ENCODE data around the gene GNGT1.

The GNGT1 gene

GRCh38 chr7:93906267-93906666 is at the start of gene GNGT1:
TSS of gene GNGT1 (plus strand) at chr7:93906567. CDS start at chr7:93906747, 180 bp downstream.
- no peak for DNase-seq (ENCODE audit: low read depth in 2 of 2)

- no peak for DNase-seq (ENCODE audit: low read depth in 2 of 2)
Observed at GRCh38 chr7:93858857-93859256, 47.5 kb upstream of the GNGT1 start.

GRCh38 chr7:93860261-93860660 is 46.1 kb upstream of the GNGT1 start:
- no peak for DNase-seq (ENCODE audit: low read depth in 2 of 2)

GRCh38 chr7:93861325-93861949 is 44.9 kb upstream of the GNGT1 start:
- no peak for DNase-seq (ENCODE audit: low read depth in 2 of 2)

DNA sequence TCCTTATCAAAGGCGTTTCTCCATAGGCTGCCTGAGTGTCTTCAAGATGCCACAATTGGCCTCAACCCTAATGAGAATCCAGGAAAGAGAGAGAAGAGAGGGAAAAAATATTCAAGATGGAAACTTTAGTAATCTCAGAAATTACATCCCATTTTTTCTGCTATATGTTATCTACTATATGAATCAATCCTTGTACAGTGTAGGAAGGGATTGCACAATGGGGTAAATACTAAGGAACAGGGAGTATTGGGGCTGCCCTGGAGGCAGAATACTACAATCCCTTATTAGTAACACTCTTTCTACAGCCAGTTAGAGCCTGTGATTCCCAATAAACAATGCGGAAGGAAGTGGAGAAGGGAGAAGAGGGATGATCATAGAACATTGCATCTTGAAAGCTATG is 43.7 kb upstream of the GNGT1 start:
- DNase-seq (ENCODE audit: low read depth in 2 of 2) = no peak

- no peak for DNase-seq (ENCODE audit: low read depth in 2 of 2)
Observed at GRCh38 chr7:93866886-93867285, 39.5 kb upstream of the GNGT1 start.

GRCh38 chr7:93873998-93874574 is 32.3 kb upstream of the GNGT1 start:
- DNase-seq (ENCODE audit: low read depth in 2 of 2) = no peak

DNA sequence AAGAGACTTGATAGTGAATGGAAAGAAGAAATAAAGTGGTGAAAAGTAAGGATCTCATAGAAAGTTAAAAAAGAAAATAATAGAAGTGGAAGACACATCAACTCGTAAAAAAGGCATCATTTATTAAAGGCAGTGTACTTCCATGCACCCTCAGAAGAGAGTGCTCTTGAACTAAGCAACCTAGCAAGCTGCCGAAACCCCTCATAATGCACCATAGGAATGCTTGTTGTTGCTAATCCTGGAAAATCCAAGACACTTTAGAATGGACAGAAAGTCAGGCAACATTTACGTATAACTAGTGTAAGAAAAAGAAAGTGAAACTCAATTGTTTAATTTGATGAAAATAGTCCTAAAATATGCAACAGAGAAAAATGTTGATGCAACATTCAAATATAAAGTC is 28.6 kb upstream of the GNGT1 start:
- no peak for DNase-seq (ENCODE audit: low read depth in 2 of 2)

- no peak for DNase-seq (ENCODE audit: low read depth in 2 of 2)
Observed at GRCh38 chr7:93879356-93879755, 27.0 kb upstream of the GNGT1 start.

DNA sequence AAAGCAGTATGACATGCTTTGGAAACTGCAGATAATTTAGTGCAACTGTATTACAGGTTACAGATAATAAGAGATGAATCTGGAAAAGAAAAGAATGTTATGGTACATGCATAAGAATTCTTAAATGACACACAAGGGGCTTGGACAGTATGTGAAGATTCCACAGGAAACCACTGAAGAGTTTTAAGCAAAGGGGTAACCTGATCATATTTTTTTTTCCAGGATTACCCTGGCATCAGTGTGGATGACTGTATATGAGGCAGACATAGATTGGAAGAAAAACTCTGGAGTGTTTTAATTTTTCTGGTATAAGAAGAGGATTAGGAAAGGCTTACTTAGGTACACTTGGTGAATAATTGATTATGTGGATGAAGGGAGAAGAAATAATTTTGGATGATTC is 23.9 kb upstream of the GNGT1 start:
- no peak for DNase-seq (ENCODE audit: low read depth in 2 of 2)

- no peak for DNase-seq (ENCODE audit: low read depth in 2 of 2)
Observed at GRCh38 chr7:93883078-93883916, 23.1 kb upstream of the GNGT1 start.

- no peak for DNase-seq (ENCODE audit: low read depth in 2 of 2)
Observed at GRCh38 chr7:93883917-93884345, 22.4 kb upstream of the GNGT1 start.

GRCh38 chr7:93884541-93884940 is 21.8 kb upstream of the GNGT1 start:
- DNase-seq (ENCODE audit: low read depth in 2 of 2) = no peak

DNA sequence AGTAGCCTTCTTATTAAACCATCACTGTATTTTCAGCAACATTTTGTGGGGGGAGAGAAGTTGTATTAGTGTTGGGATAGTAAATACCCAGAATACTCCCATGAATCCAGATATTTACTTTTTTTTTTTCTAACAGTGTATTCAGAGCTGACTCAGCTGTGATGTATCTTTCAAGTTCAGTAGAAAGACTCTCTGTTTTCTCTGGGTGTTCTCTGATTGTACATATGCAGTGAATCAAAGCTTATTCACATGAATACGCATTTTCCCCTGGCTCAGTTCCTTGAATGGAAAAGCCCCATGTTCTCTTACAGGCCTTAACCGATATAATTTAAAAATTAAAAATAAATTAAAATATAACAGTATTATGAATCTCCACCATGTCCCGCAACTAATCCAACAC is 17.1 kb upstream of the GNGT1 start:
- DNase-seq (ENCODE audit: low read depth in 2 of 2) = peak in 1 of 2 experiments; percentile 18

- DNase-seq (ENCODE audit: low read depth in 2 of 2) = no peak
Observed at GRCh38 chr7:93890041-93890463, 16.3 kb upstream of the GNGT1 start.

- no peak for DNase-seq (ENCODE audit: low read depth in 2 of 2)
Observed at GRCh38 chr7:93890464-93891068, 15.8 kb upstream of the GNGT1 start, which contains the start of gene TFPI2. TSS of gene TFPI2 (minus strand) at chr7:93890753. CDS start at chr7:93890678, 75 bp downstream.

DNA sequence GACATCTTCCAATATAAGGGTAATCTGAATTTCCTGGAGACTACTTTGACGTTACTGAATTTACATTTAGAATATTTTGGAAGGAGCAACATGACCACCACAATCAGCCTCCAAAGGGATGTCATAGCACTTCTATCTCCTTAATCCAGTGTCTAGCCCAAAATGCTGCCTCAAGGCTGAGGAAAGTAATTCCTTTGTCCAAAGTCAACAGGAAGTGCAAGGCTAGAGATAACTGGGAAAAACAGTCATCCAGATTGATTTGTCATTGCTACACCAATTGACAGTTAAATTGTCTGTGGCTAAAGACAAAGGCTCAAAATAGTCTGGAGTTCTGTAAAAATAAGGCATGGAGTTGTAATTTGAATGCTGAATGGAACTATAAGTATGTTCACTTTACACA is 11.9 kb upstream of the GNGT1 start:
- DNase-seq (ENCODE audit: low read depth in 2 of 2) = no peak

GRCh38 chr7:93894966-93895640 is 11.3 kb upstream of the GNGT1 start:
- DNase-seq (ENCODE audit: low read depth in 2 of 2) = no peak

DNA sequence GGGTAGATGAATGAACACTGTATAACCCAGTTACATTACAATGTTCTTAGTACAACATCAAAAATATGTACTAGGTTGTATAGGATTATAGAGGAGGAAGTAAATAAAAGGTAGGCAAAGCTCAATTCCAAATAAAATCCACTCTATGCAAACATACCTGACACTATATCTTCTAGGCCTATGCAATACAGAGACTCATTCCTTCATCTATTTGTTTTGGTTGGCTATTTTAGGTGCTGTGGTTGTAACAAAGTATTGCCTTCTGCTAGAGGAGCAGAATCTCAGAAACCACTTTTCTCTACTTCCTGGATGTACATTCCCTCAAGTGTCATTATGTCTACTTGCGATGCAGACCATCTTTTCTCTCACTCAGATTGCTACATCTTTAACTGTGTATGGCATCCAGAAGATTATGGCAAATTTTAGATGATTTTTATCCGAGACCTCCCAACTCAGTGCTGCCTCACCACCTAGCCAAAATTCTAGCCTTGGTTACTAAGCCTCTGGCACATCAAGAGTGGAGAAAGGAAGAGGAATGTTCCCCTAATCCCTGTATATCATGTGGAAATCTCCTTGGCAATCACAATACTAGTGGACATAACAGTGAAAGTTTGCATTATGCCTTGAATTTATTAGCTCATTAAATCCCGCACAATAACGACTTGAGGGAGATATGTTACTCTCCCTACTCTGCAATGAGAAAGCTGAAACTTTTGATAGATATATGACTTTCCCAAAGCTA is 10.3 kb upstream of the GNGT1 start:
- no peak for DNase-seq (ENCODE audit: low read depth in 2 of 2)

DNA sequence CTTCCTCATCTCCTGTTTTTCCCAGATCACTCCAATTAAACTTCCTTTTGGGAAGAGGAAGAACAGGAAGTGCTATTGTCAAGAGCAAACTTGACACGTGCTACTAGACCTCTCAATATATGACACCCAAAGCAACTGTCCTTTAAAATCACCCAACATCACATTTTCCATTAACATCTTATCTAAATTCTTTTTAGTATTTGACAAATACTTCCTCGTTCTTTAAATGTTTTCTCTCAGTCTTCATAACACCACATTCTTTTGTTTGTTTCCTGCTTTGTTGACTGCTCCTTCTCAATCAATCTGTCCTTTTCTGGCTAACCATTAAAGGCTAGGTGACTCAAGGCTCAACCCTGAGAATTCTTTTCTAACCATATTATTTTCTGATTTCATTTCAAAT is 8.7 kb upstream of the GNGT1 start:
- no peak for DNase-seq (ENCODE audit: low read depth in 2 of 2)

DNA sequence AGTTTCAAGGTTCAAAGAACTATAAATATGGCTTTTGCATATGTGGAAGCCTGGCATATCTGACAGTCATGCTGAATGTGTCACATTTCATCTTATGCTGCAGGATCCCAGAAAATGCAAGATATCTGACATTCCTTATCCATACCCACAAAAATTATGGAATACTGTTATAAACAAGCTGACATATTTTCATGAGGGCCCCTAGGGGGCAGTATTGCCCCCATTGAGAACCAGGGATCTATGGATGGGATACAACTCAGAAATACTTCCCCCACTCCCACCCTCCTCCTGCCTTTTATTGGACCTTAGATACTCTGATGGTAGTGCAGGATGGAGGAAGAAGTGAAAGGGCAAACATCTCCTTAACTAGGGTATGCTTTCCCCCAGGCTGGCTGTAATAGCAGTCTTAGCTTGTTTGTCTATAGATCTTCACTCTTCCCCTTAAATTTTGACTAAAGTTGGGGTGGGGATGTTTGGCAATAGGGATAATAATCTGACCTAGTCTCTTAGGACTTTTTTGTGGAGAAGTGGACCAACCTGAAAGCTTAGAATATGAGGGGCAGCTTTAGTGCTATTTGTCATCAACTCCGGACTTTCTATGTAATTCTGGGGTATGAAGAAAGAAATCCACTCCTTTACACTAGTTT is 3.5 kb upstream of the GNGT1 start:
- DNase-seq (ENCODE audit: low read depth in 2 of 2) = no peak

Data from fibroblast of skin of left biceps (primary cell).